H9 (cell line): ENCODE results near the gene DNAJC21. TPM values are rescaled to one million over a fixed set of nuclear protein-coding genes. Genes with fewer than 3 reads are reported as not detected.

Source experiments
- DNase-seq: peaks from one replicate; pipeline ENCODE4 v3.0.0-alpha.2; 2017
- H2AFZ ChIP-seq: one replicate; pipeline ENCODE4 v1.6.1; 2013; ENCODE audit warnings: mild to moderate bottlenecking, low read length, control low read depth, moderate library complexity
- H2AK5ac ChIP-seq: 2 replicates; pipeline ENCODE4 v1.6.1; 2013; ENCODE audit warnings: low read length, control low read depth, mixed read lengths; ENCODE audit not compliant: insufficient read length
- H2BK120ac ChIP-seq: one replicate; pipeline ENCODE4 v1.6.1; 2013; ENCODE audit warnings: low read depth, mild to moderate bottlenecking, low read length, control low read depth, inconsistent platforms; ENCODE audit not compliant: poor library complexity, severe bottlenecking
- H2BK12ac ChIP-seq: 2 replicates; pipeline ENCODE4 v1.6.1; 2013; ENCODE audit warnings: low read length, control low read depth, mixed read lengths, low read depth; ENCODE audit not compliant: insufficient read length
- H2BK15ac ChIP-seq: 2 replicates; pipeline ENCODE4 v1.6.1; 2013; ENCODE audit warnings: low read depth, low read length, control low read depth
- H2BK20ac ChIP-seq: one replicate; pipeline ENCODE4 v1.6.1; 2013; ENCODE audit warnings: low read depth, mild to moderate bottlenecking, low read length, control low read depth, inconsistent platforms; ENCODE audit not compliant: poor library complexity, severe bottlenecking
- H2BK5ac ChIP-seq: 2 replicates; pipeline ENCODE4 v1.6.1; 2013; ENCODE audit warnings: low read length, control low read depth, mixed read lengths; ENCODE audit not compliant: insufficient read length
- H3K14ac ChIP-seq: 2 replicates; pipeline ENCODE4 v1.6.1; 2013; ENCODE audit warnings: low read length, control low read depth; ENCODE audit not compliant: insufficient read depth
- H3K18ac ChIP-seq: 2 replicates; pipeline ENCODE4 v1.6.1; 2013; ENCODE audit warnings: low read depth, mild to moderate bottlenecking, mixed read lengths, low read length, control low read depth; ENCODE audit not compliant: insufficient read length
- H3K23ac ChIP-seq: 2 replicates; pipeline ENCODE4 v1.6.1; 2013; ENCODE audit warnings: low read length, control low read depth, mixed read lengths, low read depth; ENCODE audit not compliant: insufficient read length
- H3K23me2 ChIP-seq: 2 replicates; pipeline ENCODE4 v1.6.1; 2013; ENCODE audit warnings: low read depth, mild to moderate bottlenecking, mixed read lengths, low read length, control low read depth; ENCODE audit not compliant: insufficient read length, poor library complexity, severe bottlenecking
- H3K27ac ChIP-seq: 2 replicates; pipeline ENCODE4 v1.5.1; 2013; ENCODE audit warnings: low read length, control low read depth, mixed read lengths, low read depth; ENCODE audit not compliant: insufficient read length
- H3K27me3 ChIP-seq: 2 replicates; pipeline ENCODE4 v1.6.1; 2013; ENCODE audit warnings: low read length, control low read depth, inconsistent platforms; ENCODE audit not compliant: insufficient read depth
- H3K4ac ChIP-seq: 2 replicates; pipeline ENCODE4 v1.6.1; 2013; ENCODE audit warnings: low read depth, mild to moderate bottlenecking, control low read depth, inconsistent platforms, low read length, moderate library complexity
- H3K4me1 ChIP-seq: 2 replicates; pipeline ENCODE4 v1.6.1; 2013; ENCODE audit warnings: low read length, control low read depth, inconsistent platforms; ENCODE audit not compliant: insufficient read depth
- H3K4me2 ChIP-seq: 2 replicates; pipeline ENCODE4 v1.6.1; 2013; ENCODE audit warnings: low read length, control low read depth, mixed read lengths; ENCODE audit not compliant: insufficient read length, insufficient read depth
- H3K56ac ChIP-seq: 2 replicates; pipeline ENCODE4 v1.6.1; 2013; ENCODE audit warnings: low read depth, mild to moderate bottlenecking, mixed read lengths, low read length, control low read depth; ENCODE audit not compliant: insufficient read length
- H3K79me1 ChIP-seq: 2 replicates; pipeline ENCODE4 v1.6.1; 2013; ENCODE audit warnings: low read depth, mild to moderate bottlenecking, moderate library complexity, low read length, control low read depth, inconsistent platforms; ENCODE audit not compliant: insufficient read depth, poor library complexity, severe bottlenecking
- H3K79me2 ChIP-seq: 2 replicates; pipeline ENCODE4 v1.6.1; 2013; ENCODE audit warnings: low read length, control low read depth, inconsistent platforms; ENCODE audit not compliant: insufficient read depth
- H3K9ac ChIP-seq: 2 replicates; pipeline ENCODE4 v1.6.1; 2013; ENCODE audit warnings: low read length, control low read depth, mixed read lengths; ENCODE audit not compliant: insufficient read length; ENCODE audit errors: extremely low read depth
- H3K9me3 ChIP-seq: one replicate; pipeline ENCODE4 v1.6.1; 2013; ENCODE audit warnings: low read depth, low read length, inconsistent platforms; ENCODE audit not compliant: control insufficient read depth
- H3T11ph ChIP-seq: one replicate; pipeline ENCODE4 v1.6.1; 2013; ENCODE audit warnings: mild to moderate bottlenecking, low read length, control low read depth, inconsistent platforms
- H4K20me1 ChIP-seq: one replicate; pipeline ENCODE4 v1.6.1; 2013; ENCODE audit not compliant: control insufficient read depth, insufficient read length, insufficient read depth
- H4K5ac ChIP-seq: 2 replicates; pipeline ENCODE4 v1.6.1; 2013; ENCODE audit warnings: low read depth, mild to moderate bottlenecking, mixed read lengths, low read length, control low read depth; ENCODE audit not compliant: insufficient read length
- H4K8ac ChIP-seq: replicated peaks from 2 replicates; pipeline ENCODE4 v1.6.1; 2013; ENCODE audit warnings: low read length, control low read depth, mixed read lengths, low read depth; ENCODE audit not compliant: insufficient read length
- H4K91ac ChIP-seq: 2 replicates; pipeline ENCODE4 v1.6.1; 2013; ENCODE audit warnings: low read depth, mild to moderate bottlenecking, moderate library complexity, mixed read lengths, low read length, control low read depth; ENCODE audit not compliant: insufficient read length
- H3K27ac Mint-ChIP-seq, 3 experiments: 2 replicates in 2 of 3; 3 replicates in 1 of 3; pipeline ENCODE4 v1.8.0; 2020 to 2021; ENCODE audit warnings: mixed read lengths in 3 of 3, mild to moderate bottlenecking in 1 of 3, moderate library complexity in 1 of 3
- H3K27me3 Mint-ChIP-seq: 2 replicates; pipeline ENCODE4 v1.8.0; 2021; ENCODE audit warnings: low read depth, mild to moderate bottlenecking, moderate library complexity, mixed read lengths
- H3K36me3 Mint-ChIP-seq, 3 experiments: 2 replicates in 2 of 3; 3 replicates in 1 of 3; pipeline ENCODE4 v1.8.0; 2020 to 2021; ENCODE audit warnings: low read depth in 3 of 3, mixed read lengths in 3 of 3; ENCODE audit not compliant: insufficient read depth in 1 of 3
- H3K4me1 Mint-ChIP-seq, 2 experiments: 2 replicates each; pipeline ENCODE4 v1.8.0; 2020; ENCODE audit warnings: mixed read lengths in 2 of 2
- H3K4me3 Mint-ChIP-seq, 2 experiments: 2 replicates in 1 of 2; 3 replicates in 1 of 2; pipeline ENCODE4 v1.8.0; 2020 to 2021; ENCODE audit warnings: mild to moderate bottlenecking in 2 of 2, mixed read lengths in 2 of 2, moderate library complexity in 1 of 2
- H3K9me3 Mint-ChIP-seq, 2 experiments: 2 replicates in 1 of 2; 3 replicates in 1 of 2; pipeline ENCODE4 v1.8.0; 2020; ENCODE audit warnings: mild to moderate bottlenecking in 2 of 2, mixed read lengths in 2 of 2, moderate library complexity in 1 of 2
- WGBS: extraction: QIAGEN DNeasy Blood & Tissue Kit; methylation state at CpG from one replicate; pipeline ENCODE4 v1.1.7; 2013; ENCODE audit warnings: missing lambda C conversion rate, low lambda C conversion rate, mixed read lengths; ENCODE audit not compliant: insufficient read length; ENCODE audit errors: extremely low coverage; 5-methylcytosine and 5-hydroxymethylcytosine counted together
- total RNA-seq: library from RNA; stranded (reverse); gene quantifications from 2 replicates; pipeline ENCODE4 v1.2.1, GENCODE V29; 2021
- TF ChIP-seq, protein P1 (sequence below): fragments of 200-600 bp; sonication (generic); conservative IDR thresholded peaks from 3 replicates; pipeline ENCODE4 v1.8.0; 2021; ENCODE audit warnings: antibody characterized with exemption, mild to moderate bottlenecking

Gene DNAJC21
- total RNA-seq, 1 experiment from 2014 or later = 50.4 TPM

DNA sequence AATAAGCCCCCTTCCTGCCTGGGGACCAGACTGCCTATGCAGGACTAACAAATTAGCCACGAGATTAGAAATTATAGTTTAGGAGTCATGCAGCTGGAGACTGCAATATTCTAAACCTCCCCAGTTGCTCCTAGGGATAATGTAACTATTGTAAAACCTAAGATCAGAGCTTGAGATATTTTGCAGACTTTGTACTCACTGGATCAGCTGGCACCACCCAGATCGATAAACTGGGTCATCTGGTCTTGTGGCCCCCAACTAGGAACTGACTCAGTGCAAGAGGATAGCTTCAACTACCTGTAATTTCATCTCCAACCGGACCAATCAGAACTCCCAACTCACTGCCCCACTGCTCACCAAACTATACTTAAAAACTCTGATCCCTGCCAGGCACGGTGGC is 38.2 kb downstream of the DNAJC21 start:
- H2BK5ac ChIP-seq = no peak overlapping the region
- DNase-seq = no peak

More for the DNA sequence above, 38.2 kb downstream of the DNAJC21 start:
- H2AK5ac ChIP-seq = no peak overlapping the region
- H3K4me2 ChIP-seq = no peak overlapping the region
- no peak overlapping the region for H3K56ac ChIP-seq
- Mint-ChIP-seq H3K27ac (no peak overlapping the region), H3K9me3 (peaks cover 12 to 15% of the 10 kb centered on the region in 2 experiments), H3K36me3 (peaks cover 7 to 18% (median 13%) of the 10 kb centered on the region in 3 experiments), H3K27me3 (no peaks in the 10 kb centered on the region; the same call in 1 of the 2 replicates), H3K4me3 (no peak overlapping the region), H3K4me1 (no peaks in the 10 kb centered on the region)
- no peak overlapping the region for H4K91ac ChIP-seq
- H3K4ac ChIP-seq = no peak overlapping the region
- WGBS = no CpG with 5 or more reads among the region's 4 CpGs
- H3T11ph ChIP-seq = no peak overlapping the region
- H3K4me1 ChIP-seq = no peaks in the 10 kb centered on the region
- no peak overlapping the region for H3K9ac ChIP-seq
- no peaks in the 10 kb centered on the region for H3K27me3 ChIP-seq
- no peak overlapping the region for H2BK15ac ChIP-seq
- no peak overlapping the region for H2BK20ac ChIP-seq
- no peaks in the 10 kb centered on the region for H3K23me2 ChIP-seq
- TF ChIP-seq, protein P1, sequence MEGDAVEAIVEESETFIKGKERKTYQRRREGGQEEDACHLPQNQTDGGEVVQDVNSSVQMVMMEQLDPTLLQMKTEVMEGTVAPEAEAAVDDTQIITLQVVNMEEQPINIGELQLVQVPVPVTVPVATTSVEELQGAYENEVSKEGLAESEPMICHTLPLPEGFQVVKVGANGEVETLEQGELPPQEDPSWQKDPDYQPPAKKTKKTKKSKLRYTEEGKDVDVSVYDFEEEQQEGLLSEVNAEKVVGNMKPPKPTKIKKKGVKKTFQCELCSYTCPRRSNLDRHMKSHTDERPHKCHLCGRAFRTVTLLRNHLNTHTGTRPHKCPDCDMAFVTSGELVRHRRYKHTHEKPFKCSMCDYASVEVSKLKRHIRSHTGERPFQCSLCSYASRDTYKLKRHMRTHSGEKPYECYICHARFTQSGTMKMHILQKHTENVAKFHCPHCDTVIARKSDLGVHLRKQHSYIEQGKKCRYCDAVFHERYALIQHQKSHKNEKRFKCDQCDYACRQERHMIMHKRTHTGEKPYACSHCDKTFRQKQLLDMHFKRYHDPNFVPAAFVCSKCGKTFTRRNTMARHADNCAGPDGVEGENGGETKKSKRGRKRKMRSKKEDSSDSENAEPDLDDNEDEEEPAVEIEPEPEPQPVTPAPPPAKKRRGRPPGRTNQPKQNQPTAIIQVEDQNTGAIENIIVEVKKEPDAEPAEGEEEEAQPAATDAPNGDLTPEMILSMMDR = no peak
- no peak overlapping the region for H2BK12ac ChIP-seq
- H2AFZ ChIP-seq = no peak overlapping the region
- H3K9me3 ChIP-seq = no peaks in the 10 kb centered on the region
- H3K23ac ChIP-seq = no peak overlapping the region
- H3K79me1 ChIP-seq = no peaks in the 10 kb centered on the region
- H2BK120ac ChIP-seq = no peak overlapping the region
- no peak overlapping the region for H4K8ac ChIP-seq
- no peak overlapping the region for H3K14ac ChIP-seq
- no peaks in the 10 kb centered on the region for H3K79me2 ChIP-seq
- H4K5ac ChIP-seq = no peak overlapping the region
- no peaks in the 10 kb centered on the region for H4K20me1 ChIP-seq
- H3K18ac ChIP-seq = no peak overlapping the region
- H3K27ac ChIP-seq = no peak overlapping the region
